ENCODE data around the gene PDE8B. TPM values are rescaled to one million over a fixed set of nuclear protein-coding genes. Genes with fewer than 3 reads are reported as not detected.
A peak's percentile ranks its signal among the peaks of the same experiment; 100 is the strongest.

PDE8B gene
- total and polyA plus RNA-seq, 12 donors = 0.27 to 5.6 (median 1.4) TPM

- Histone ChIP-seq H3K9me3 (no peaks in the 10 kb centered on the region), H3K27ac (no peak overlapping the region), H3K27me3 (peaks cover 0 to 3% (median 0%) of the 10 kb centered on the region in 7 donors), H3K4me3 (no peak overlapping the region), H3K4me1 (no peaks in the 10 kb centered on the region), H3K36me3 (no peaks in the 10 kb centered on the region)
- intact Hi-C loops (cut with DNase I) = loop anchor here in 1 of 10 donors (5.0 kb wide), 1 partner anchor 553 kb away; no protein-coding TSS in a partner anchor
- ATAC-seq (no peak), DNase-seq (no peak)
- TF ChIP-seq, protein P1, sequence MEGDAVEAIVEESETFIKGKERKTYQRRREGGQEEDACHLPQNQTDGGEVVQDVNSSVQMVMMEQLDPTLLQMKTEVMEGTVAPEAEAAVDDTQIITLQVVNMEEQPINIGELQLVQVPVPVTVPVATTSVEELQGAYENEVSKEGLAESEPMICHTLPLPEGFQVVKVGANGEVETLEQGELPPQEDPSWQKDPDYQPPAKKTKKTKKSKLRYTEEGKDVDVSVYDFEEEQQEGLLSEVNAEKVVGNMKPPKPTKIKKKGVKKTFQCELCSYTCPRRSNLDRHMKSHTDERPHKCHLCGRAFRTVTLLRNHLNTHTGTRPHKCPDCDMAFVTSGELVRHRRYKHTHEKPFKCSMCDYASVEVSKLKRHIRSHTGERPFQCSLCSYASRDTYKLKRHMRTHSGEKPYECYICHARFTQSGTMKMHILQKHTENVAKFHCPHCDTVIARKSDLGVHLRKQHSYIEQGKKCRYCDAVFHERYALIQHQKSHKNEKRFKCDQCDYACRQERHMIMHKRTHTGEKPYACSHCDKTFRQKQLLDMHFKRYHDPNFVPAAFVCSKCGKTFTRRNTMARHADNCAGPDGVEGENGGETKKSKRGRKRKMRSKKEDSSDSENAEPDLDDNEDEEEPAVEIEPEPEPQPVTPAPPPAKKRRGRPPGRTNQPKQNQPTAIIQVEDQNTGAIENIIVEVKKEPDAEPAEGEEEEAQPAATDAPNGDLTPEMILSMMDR (IDR thresholded peaks at IDR 0.05) = no peak
- WGBS, 2 donors = 88 to 92% methylated on average over 2 of the region's 2 CpGs
Observed at GRCh38 chr5:77389746-77390145, 179.3 kb downstream of the PDE8B start.

- Histone ChIP-seq H3K9me3 (no peaks in the 10 kb centered on the region), H3K27ac (no peak overlapping the region), H3K36me3 (no peaks in the 10 kb centered on the region), H3K4me1 (no peaks in the 10 kb centered on the region), H3K27me3 (peaks cover 0 to 3% (median 0%) of the 10 kb centered on the region in 7 donors), H3K4me3 (no peak overlapping the region)
- TF ChIP-seq, protein P1 (IDR thresholded peaks at IDR 0.05) = no peak
- WGBS, 2 donors = 88 to 89% methylated on average over 3 of the region's 3 CpGs
- ATAC-seq = no peak
- intact Hi-C loops (cut with DNase I) = loop anchor here in 1 of 10 donors (5.0 kb wide), 1 partner anchor 552 kb away; no protein-coding TSS in a partner anchor
- DNase-seq = no peak
Observed at GRCh38 chr5:77390221-77390620, 179.7 kb downstream of the PDE8B start.

DNA sequence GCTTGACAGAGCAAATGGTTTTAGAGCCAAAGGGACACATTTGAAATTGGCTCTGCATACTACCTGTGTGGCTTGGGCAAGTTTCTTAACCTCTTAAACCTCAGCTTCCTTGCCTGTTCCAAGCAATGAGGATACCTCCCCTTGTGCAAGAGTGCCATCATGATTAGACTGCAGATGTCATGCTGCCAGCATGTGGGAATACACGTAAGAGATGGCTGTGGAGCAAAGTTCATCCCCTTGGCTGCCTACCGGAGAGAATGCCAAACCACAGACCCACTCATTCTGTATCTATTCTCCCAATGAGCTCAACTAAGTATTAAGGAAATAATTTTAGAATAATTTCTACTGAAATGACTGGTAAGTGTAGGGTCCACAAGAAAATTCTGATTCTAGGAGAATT, 180.3 kb downstream of the PDE8B start:
- no peak overlapping the region for H3K27ac ChIP-seq
- 81 to 89% methylated on average over 2 of the region's 2 CpGs for WGBS, 2 donors
- TF ChIP-seq, protein P1 (IDR thresholded peaks at IDR 0.05) = no peak

DNA sequence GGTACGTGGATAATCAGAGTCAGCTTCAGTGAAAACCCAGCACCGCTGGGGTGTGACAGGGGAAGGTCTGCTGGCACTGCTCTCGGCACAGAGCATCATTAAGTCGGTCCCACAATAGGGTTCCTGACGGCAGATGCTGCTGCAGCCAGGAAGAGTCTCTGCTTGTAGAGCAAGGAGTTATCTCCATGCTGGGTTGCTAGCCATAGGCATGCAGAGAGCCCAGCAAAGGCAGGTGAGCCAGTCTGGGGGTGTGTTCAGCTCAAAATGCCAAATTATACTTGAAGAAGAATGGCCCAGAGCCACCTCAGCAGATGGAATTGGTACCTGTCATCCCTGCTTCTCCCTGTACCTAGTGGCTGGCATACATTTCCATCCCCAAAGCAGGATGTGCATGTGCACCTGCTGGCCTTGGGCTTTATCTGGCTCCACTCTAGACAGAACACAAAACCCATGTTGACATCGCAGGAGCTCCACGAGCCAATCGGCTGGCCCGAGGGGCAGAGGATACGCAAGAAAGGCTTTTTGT, 180.8 kb downstream of the PDE8B start:
- peaks cover 0 to 3% (median 0%) of the 10 kb centered on the region in 7 donors for H3K27me3 ChIP-seq
- intact Hi-C loops (cut with DNase I) = loop anchor here in 1 of 10 donors (5.0 kb wide), 1 partner anchor 551 kb away; no protein-coding TSS in a partner anchor
- ATAC-seq (no peak), DNase-seq (no peak)
- H3K27ac ChIP-seq = no peak overlapping the region
- H3K4me3 ChIP-seq = no peak overlapping the region
- TF ChIP-seq, protein P1 (IDR thresholded peaks at IDR 0.05) = no peak
- no peaks in the 10 kb centered on the region for H3K9me3 ChIP-seq
- 88 to 92% methylated on average over 10 of the region's 10 CpGs for WGBS, 2 donors
- no peaks in the 10 kb centered on the region for H3K36me3 ChIP-seq
- no peaks in the 10 kb centered on the region for H3K4me1 ChIP-seq

More for the DNA sequence above, 180.3 kb downstream of the PDE8B start:
- Histone ChIP-seq H3K4me3 (no peak overlapping the region), H3K27me3 (peaks cover 0 to 3% (median 0%) of the 10 kb centered on the region in 7 donors), H3K36me3 (no peaks in the 10 kb centered on the region), H3K4me1 (no peaks in the 10 kb centered on the region), H3K9me3 (no peaks in the 10 kb centered on the region)
- intact Hi-C loops (cut with DNase I) = loop anchor here in 1 of 10 donors (5.0 kb wide), 1 partner anchor 552 kb away; no protein-coding TSS in a partner anchor
- ATAC-seq (peak in 1 of 8 donors; percentile 31), DNase-seq (no peak)

All from heart right ventricle (tissue), 16 donors.